HepG2 (cell line): ENCODE results near the gene PSMD8. TPM values are rescaled to one million over a fixed set of nuclear protein-coding genes. Genes with fewer than 3 reads are reported as not detected.

Experiments
- ATAC-seq: fragments of 200-7000 bp; cut with Tn5 transposase; 3 replicates; pipeline ENCODE4 v1.9.1; 2020; ENCODE audit warnings: mild to moderate bottlenecking, moderate library complexity
- BruUV-seq: library from RNA; stranded (reverse); fragments of 400-500 nt; replicated peaks from 2 replicates; lab custom pipeline; 2021; lab: Mats Ljungman, UMichigan
- CTCF ChIA-PET: fragments of 300-600 bp; formaldehyde crosslinking; extraction: SDS; loops from one replicate; lab custom pipeline; 2021; ENCODE audit warnings: low total read pairs, inconsistent platforms, low intra/inter-chr PET ratio; lab: Yijun Ruan, JAX
- POLR2A ChIA-PET: fragments of 350-600 bp; sonication (Branson Sonifier 250); formaldehyde crosslinking; loops from one replicate; lab custom pipeline; 2020; ENCODE audit warnings: antibody characterized with exemption, inconsistent platforms; lab: Yijun Ruan, JAX
- DNase-seq: peaks from one replicate; pipeline ENCODE4 v3.0.0-alpha.2; 2015; ENCODE audit warnings: low spot score
- FAIRE-seq: peaks from 3 replicates; lab custom pipeline; 2011; peaks lifted over from hg19 to GRCh38; lab: Jason Lieb, UNC
- H2AFZ ChIP-seq: one replicate; pipeline ENCODE4 v1.6.1; 2011; ENCODE audit warnings: low read length, inconsistent platforms
- H3K27ac ChIP-seq: fragments of 300-600 bp; 3 replicates; pipeline ENCODE4 v1.8.0; 2011; ENCODE audit warnings: mixed run types, mild to moderate bottlenecking, mixed read lengths, low read length, inconsistent platforms; ENCODE audit not compliant: insufficient read depth; ENCODE audit errors: extremely low read length
- H3K27me3 ChIP-seq, 2 experiments: fragments of 200-600 bp in 1 of 2; 2 replicates in 1 of 2; 3 replicates in 1 of 2; pipeline versions ENCODE4 v1.6.0 to v1.8.0; 2011; ENCODE audit warnings: low read length in 2 of 2, mild to moderate bottlenecking in 2 of 2, moderate library complexity in 2 of 2, inconsistent platforms in 1 of 2; ENCODE audit not compliant: insufficient read depth in 2 of 2, control insufficient read depth in 1 of 2
- H3K36me3 ChIP-seq, 2 experiments: fragments of 200-600 bp in 1 of 2; replicated peaks in 1 of 2; 2 replicates in 1 of 2; 3 replicates in 1 of 2; pipeline versions ENCODE4 v1.5.1 to v1.8.0; 2011; ENCODE audit warnings: low read length in 2 of 2, inconsistent platforms in 1 of 2; ENCODE audit not compliant: insufficient read depth in 2 of 2, control insufficient read depth in 1 of 2
- H3K4me1 ChIP-seq: 2 replicates; pipeline ENCODE4 v1.5.1; 2012; ENCODE audit warnings: low read length, inconsistent platforms; ENCODE audit not compliant: insufficient read depth
- H3K4me2 ChIP-seq: 2 replicates; pipeline ENCODE4 v1.6.0; 2011; ENCODE audit warnings: low read depth, low read length, inconsistent platforms
- H3K4me3 ChIP-seq, 3 experiments: fragments of 200-600 bp in 1 of 3; sonication (generic), shearing (Covaris generic) in 1 of 3; replicated peaks in 1 of 3; 2 replicates each; pipeline ENCODE4 v1.5.1; 2011 to 2016; ENCODE audit warnings: low read length in 3 of 3, inconsistent platforms in 2 of 3, low read depth in 2 of 3, mild to moderate bottlenecking in 2 of 3, control low read depth in 1 of 3, mixed read lengths in 1 of 3; ENCODE audit not compliant: insufficient read depth in 1 of 3
- H3K79me2 ChIP-seq: one replicate; pipeline ENCODE4 v1.6.1; 2011; ENCODE audit warnings: low read length, inconsistent platforms; ENCODE audit not compliant: insufficient read depth
- H3K9ac ChIP-seq: 2 replicates; pipeline ENCODE4 v1.6.0; 2011; ENCODE audit warnings: mild to moderate bottlenecking, low read depth, low read length, inconsistent platforms; ENCODE audit not compliant: insufficient read depth
- H3K9me3 ChIP-seq: 2 replicates; pipeline ENCODE4 v1.5.1; 2012; ENCODE audit warnings: mild to moderate bottlenecking, low read length
- H4K20me1 ChIP-seq: 2 replicates; pipeline ENCODE4 v1.6.0; 2011; ENCODE audit warnings: inconsistent platforms, mild to moderate bottlenecking, low read length, moderate library complexity; ENCODE audit not compliant: insufficient read depth
- ELF3 ChIP-seq: IDR thresholded peaks from 2 replicates; pipeline ENCODE4 v1.6.1; 2016; ENCODE audit warnings: missing genetic modification reagents, missing compliant biosample characterization
- HES4 ChIP-seq: sonication (generic); formaldehyde crosslinking; IDR thresholded peaks from 2 replicates; pipeline ENCODE4 v1.9.0; 2021; ENCODE audit warnings: mild to moderate bottlenecking, missing genetic modification reagents, borderline replicate concordance
- KAT8 ChIP-seq: IDR thresholded peaks from 2 replicates; pipeline ENCODE4 v1.6.1; 2016; ENCODE audit warnings: missing genetic modification reagents, missing compliant biosample characterization
- KLF16 ChIP-seq, 2 experiments: sonication (generic) in 1 of 2; formaldehyde crosslinking in 1 of 2; IDR thresholded peaks; 2 replicates each; pipeline versions ENCODE4 v1.6.1 to v1.8.0; 2016 to 2023; ENCODE audit warnings: missing genetic modification reagents in 2 of 2, missing compliant biosample characterization in 1 of 2
- ONECUT2 ChIP-seq: sonication (generic); formaldehyde crosslinking; IDR thresholded peaks from 2 replicates; pipeline ENCODE4 v1.4.0; 2020; ENCODE audit warnings: missing genetic modification reagents
- RARA ChIP-seq: IDR thresholded peaks from 2 replicates; pipeline ENCODE4 v1.6.1; 2016; ENCODE audit warnings: missing genetic modification reagents, missing compliant biosample characterization
- RXRA ChIP-seq: sonication (generic); formaldehyde crosslinking; IDR thresholded peaks from 2 replicates; pipeline ENCODE4 v1.5.1; 2020; ENCODE audit warnings: missing genetic modification reagents
- SP1 ChIP-seq, 2 experiments: fragments of 450-650 bp in 1 of 2; sonication (generic) in 1 of 2; formaldehyde crosslinking in 1 of 2; IDR thresholded peaks; 2 replicates each; pipeline versions ENCODE4 v1.4.0 to v1.6.1; 2016 to 2020; ENCODE audit warnings: missing genetic modification reagents in 1 of 2
- ZBTB3 ChIP-seq: sonication (generic); formaldehyde crosslinking; IDR thresholded peaks from 2 replicates; pipeline ENCODE4 v1.4.0; 2020; ENCODE audit warnings: low read depth, mild to moderate bottlenecking, moderate library complexity, missing genetic modification reagents, borderline replicate concordance
- ZBTB8A ChIP-seq: sonication (generic); formaldehyde crosslinking; IDR thresholded peaks from 2 replicates; pipeline ENCODE4 v1.4.0; 2020; ENCODE audit warnings: mild to moderate bottlenecking, low read depth, missing genetic modification reagents, borderline replicate concordance
- ZNF12 ChIP-seq: sonication (generic); formaldehyde crosslinking; IDR thresholded peaks from 2 replicates; pipeline ENCODE4 v1.5.0; 2020; ENCODE audit warnings: missing genetic modification reagents
- ZNF143 ChIP-seq: sonication (generic); formaldehyde crosslinking; IDR thresholded peaks from 2 replicates; pipeline ENCODE4 v1.4.0; 2020; ENCODE audit warnings: missing genetic modification reagents
- ZNF20 ChIP-seq: sonication (generic); formaldehyde crosslinking; IDR thresholded peaks from 2 replicates; pipeline ENCODE4 v1.4.0; 2020; ENCODE audit warnings: mild to moderate bottlenecking, moderate library complexity, missing genetic modification reagents
- ZNF224 ChIP-seq: sonication (generic); formaldehyde crosslinking; IDR thresholded peaks from 2 replicates; pipeline ENCODE4 v1.5.0; 2020; ENCODE audit warnings: mild to moderate bottlenecking, missing genetic modification reagents
- ZNF354B ChIP-seq: sonication (generic); formaldehyde crosslinking; IDR thresholded peaks from 2 replicates; pipeline ENCODE4 v1.8.0; 2022; ENCODE audit warnings: mild to moderate bottlenecking, missing genetic modification reagents
- ZNF510 ChIP-seq: sonication (generic); formaldehyde crosslinking; IDR thresholded peaks from 2 replicates; pipeline ENCODE4 v1.4.0; 2020; ENCODE audit warnings: low read depth, mild to moderate bottlenecking, missing genetic modification reagents
- ZNF530 ChIP-seq: sonication (generic); formaldehyde crosslinking; IDR thresholded peaks from 2 replicates; pipeline ENCODE4 v1.5.0; 2020; ENCODE audit warnings: low read depth, mild to moderate bottlenecking, missing genetic modification reagents
- ZNF547 ChIP-seq: sonication (generic); formaldehyde crosslinking; IDR thresholded peaks from 2 replicates; pipeline ENCODE4 v1.5.1; 2020; ENCODE audit warnings: mild to moderate bottlenecking, missing genetic modification reagents
- ZNF550 ChIP-seq: sonication (generic); formaldehyde crosslinking; IDR thresholded peaks from 2 replicates; pipeline ENCODE4 v1.4.0; 2020; ENCODE audit warnings: mild to moderate bottlenecking, missing genetic modification reagents, borderline replicate concordance
- ZNF556 ChIP-seq: sonication (generic); formaldehyde crosslinking; IDR thresholded peaks from 2 replicates; pipeline ENCODE4 v1.4.0; 2020; ENCODE audit warnings: mild to moderate bottlenecking, missing genetic modification reagents, borderline replicate concordance
- ZNF772 ChIP-seq: sonication (generic); formaldehyde crosslinking; IDR thresholded peaks from 2 replicates; pipeline ENCODE4 v1.5.0; 2020; ENCODE audit warnings: mild to moderate bottlenecking, missing genetic modification reagents
- WGBS: methylation state at CpG from one replicate; pipeline ENCODE4 v1.1.6; 2017; ENCODE audit warnings: low lambda C conversion rate; 5-methylcytosine and 5-hydroxymethylcytosine counted together
- in situ Hi-C: cut with HindIII; loops from 2 replicates; pipeline ENCODE4 v1.10.0; 2017; ENCODE audit warnings: low pct_unique_long_range_greater_than_20kb; ENCODE audit not compliant: extremely low pct_ligation_motif_present
- intact Hi-C: fragments of 100-400 bp; cut with micrococcal nuclease; formaldehyde crosslinking; loops from one replicate; pipeline ENCODE4 v1.10.0; 2022; ENCODE audit not compliant: unreplicated experiment
- polyA plus RNA-seq, 8 experiments: library from polyadenylated mRNA; depleted of rRNA in 3 of 8; stranded (reverse) in 7 of 8; unstranded in 1 of 8; fragments of >200 nt; fragmentation: Illumina TruSeq in 4 of 8; extraction: Trizol in 4 of 8; gene quantifications; 2 replicates each; pipeline versions ENCODE4 v1.2.1 to v1.2.3, GENCODE V29; 2011 to 2016; ENCODE audit warnings: low read depth in 4 of 8, missing spikeins in 1 of 8, mixed read lengths in 1 of 8; ENCODE audit not compliant: insufficient read depth in 1 of 8
- total RNA-seq, 5 experiments: library from RNA; depleted of rRNA; stranded (reverse); fragments of >200 nt; fragmentation: Illumina TruSeq; extraction: Trizol; gene quantifications; 2 replicates each; pipeline ENCODE4 v1.2.3, GENCODE V29; 2016; ENCODE audit warnings: low read depth in 1 of 5
- TF ChIP-seq, protein P1 (sequence below): sonication (generic); formaldehyde crosslinking; IDR thresholded peaks from 2 replicates; pipeline ENCODE4 v1.5.1; 2020; ENCODE audit warnings: mild to moderate bottlenecking, missing genetic modification reagents, moderate library complexity

PSMD8 gene
- total and polyA plus RNA-seq, 2 of the 13 experiments (the other 11 are each of a cell fraction or from before 2014, with no cell fraction given): 162 to 296 TPM

DNA sequence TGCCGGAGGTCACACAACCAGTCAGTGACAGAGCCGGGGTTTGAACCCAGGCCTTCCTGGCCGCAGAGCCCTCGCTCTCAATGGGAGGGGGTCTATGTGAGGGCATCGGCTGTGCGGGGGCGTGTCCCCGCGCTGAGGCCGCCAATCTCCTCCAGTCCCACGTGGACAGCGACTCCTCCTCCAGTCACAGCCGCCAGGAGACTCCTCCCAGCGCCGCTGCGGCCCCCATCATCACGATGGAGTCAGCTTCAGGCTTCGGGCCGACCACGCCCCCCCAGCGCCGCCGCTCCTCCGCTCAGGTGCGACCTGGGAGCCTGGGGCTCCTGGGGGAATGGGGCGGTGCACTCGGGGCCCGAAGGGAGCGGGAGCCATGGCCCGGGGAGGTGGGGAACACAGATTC is 20.1 kb downstream of the PSMD8 start:
- Histone ChIP-seq H3K27ac (no peak overlapping the region), H4K20me1 (no peaks in the 10 kb centered on the region), H3K9ac (no peak overlapping the region), H3K27me3 (peaks cover 4 to 42% of the 10 kb centered on the region in 2 experiments; a peak in 4 of 5 replicates), H2AFZ (no peak overlapping the region), H3K79me2 (no peaks in the 10 kb centered on the region), H3K36me3 (no peaks in the 10 kb centered on the region), H3K4me3 (peak overlapping the region in 1 of 3 experiments; percentile 34; a peak in 1 of 6 replicates), H3K4me1 (peaks cover 33% of the 10 kb centered on the region), H3K9me3 (no peaks in the 10 kb centered on the region), H3K4me2 (peak overlapping the region; percentile 34)
- peak; percentile 52 for ATAC-seq
- POLR2A ChIA-PET: interaction anchor here (1.4 kb wide), 1 partner anchor 8 kb away, joined by 6 read pairs; the partner anchor contains the start of gene FAM98C
- DNase-seq: peak; percentile 56
- BruUV-seq: no TSS peak
- in situ Hi-C loops: no loop called here
- FAIRE-seq: no peak
- intact Hi-C loops: no loop called here
- CTCF ChIA-PET: no interaction called here
- 12% methylated on average over 7 of the region's 30 CpGs for WGBS
- TF ChIP-seq ZNF550 (CRISPR knock-in tag) (no peak), ZBTB8A (CRISPR knock-in tag) (no peak), ZNF354B (CRISPR knock-in tag) (no peak), ZNF530 (no peak), ZNF510 (no peak), ELF3 (CRISPR knock-in tag) (no peak), ZNF772 (no peak), ZBTB3 (CRISPR knock-in tag) (no peak), ONECUT2 (CRISPR knock-in tag) (no peak), SP1 (IDR thresholded peaks at IDR 0.05) (no peak), SP1 (CRISPR knock-in tag; IDR thresholded peaks at IDR 0.05) (peak; percentile 17; the same call in 1 of the 2 replicates), ZNF143 (no peak), ZNF556 (CRISPR knock-in tag) (no peak), KLF16 (CRISPR knock-in tag; IDR thresholded peaks at IDR 0.05) (0 out of 4 replicates have a peak, but pooled peaks of 1 of the 2 experiments have one; percentile 11), ZNF20 (CRISPR knock-in tag) (no peak), ZNF224 (CRISPR knock-in tag) (no peak), HES4 (no peak), RARA (no peak), KAT8 (CRISPR knock-in tag) (no peak), ZNF547 (CRISPR knock-in tag) (no peak), ZNF12 (no peak), RXRA (CRISPR knock-in tag) (0 out of 2 replicates have a peak, but pooled peaks have one; percentile 15)
- TF ChIP-seq, protein P1, sequence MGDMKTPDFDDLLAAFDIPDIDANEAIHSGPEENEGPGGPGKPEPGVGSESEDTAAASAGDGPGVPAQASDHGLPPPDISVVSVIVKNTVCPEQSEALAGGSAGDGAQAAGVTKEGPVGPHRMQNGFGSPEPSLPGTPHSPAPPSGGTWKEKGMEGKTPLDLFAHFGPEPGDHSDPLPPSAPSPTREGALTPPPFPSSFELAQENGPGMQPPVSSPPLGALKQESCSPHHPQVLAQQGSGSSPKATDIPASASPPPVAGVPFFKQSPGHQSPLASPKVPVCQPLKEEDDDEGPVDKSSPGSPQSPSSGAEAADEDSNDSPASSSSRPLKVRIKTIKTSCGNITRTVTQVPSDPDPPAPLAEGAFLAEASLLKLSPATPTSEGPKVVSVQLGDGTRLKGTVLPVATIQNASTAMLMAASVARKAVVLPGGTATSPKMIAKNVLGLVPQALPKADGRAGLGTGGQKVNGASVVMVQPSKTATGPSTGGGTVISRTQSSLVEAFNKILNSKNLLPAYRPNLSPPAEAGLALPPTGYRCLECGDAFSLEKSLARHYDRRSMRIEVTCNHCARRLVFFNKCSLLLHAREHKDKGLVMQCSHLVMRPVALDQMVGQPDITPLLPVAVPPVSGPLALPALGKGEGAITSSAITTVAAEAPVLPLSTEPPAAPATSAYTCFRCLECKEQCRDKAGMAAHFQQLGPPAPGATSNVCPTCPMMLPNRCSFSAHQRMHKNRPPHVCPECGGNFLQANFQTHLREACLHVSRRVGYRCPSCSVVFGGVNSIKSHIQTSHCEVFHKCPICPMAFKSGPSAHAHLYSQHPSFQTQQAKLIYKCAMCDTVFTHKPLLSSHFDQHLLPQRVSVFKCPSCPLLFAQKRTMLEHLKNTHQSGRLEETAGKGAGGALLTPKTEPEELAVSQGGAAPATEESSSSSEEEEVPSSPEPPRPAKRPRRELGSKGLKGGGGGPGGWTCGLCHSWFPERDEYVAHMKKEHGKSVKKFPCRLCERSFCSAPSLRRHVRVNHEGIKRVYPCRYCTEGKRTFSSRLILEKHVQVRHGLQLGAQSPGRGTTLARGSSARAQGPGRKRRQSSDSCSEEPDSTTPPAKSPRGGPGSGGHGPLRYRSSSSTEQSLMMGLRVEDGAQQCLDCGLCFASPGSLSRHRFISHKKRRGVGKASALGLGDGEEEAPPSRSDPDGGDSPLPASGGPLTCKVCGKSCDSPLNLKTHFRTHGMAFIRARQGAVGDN: peak; percentile 52
